CD4-positive, alpha-beta T cell treated with Interleukin-6 for 4 hours (primary cell): Measurements from ENCODE around the gene SMPD3.

Experiments
- DNase-seq: peaks from one replicate; pipeline ENCODE4 v3.0.0-alpha.2; 2020; ENCODE audit warnings: mixed read lengths

The SMPD3 gene

DNA sequence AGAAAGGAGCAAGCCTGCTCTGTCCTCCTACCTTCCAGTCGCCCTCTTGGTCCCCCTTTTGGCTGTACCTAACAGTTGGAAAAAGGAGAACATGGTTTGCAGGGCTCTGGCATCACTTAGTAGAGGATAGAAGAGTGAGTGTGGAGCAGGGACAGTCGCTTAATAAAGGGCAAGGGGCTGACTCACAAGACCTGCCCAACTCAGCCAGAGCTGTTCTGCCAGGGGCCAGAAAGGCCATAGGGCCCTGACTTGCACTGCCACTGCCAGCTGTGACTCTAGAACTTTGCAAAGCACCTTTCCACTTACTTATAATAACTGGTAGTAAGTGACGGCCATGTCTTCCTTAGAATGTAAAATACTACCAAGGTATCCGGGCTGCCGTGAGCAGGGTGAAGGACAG, 124.0 kb downstream of the SMPD3 start:
- no peak for DNase-seq

DNA sequence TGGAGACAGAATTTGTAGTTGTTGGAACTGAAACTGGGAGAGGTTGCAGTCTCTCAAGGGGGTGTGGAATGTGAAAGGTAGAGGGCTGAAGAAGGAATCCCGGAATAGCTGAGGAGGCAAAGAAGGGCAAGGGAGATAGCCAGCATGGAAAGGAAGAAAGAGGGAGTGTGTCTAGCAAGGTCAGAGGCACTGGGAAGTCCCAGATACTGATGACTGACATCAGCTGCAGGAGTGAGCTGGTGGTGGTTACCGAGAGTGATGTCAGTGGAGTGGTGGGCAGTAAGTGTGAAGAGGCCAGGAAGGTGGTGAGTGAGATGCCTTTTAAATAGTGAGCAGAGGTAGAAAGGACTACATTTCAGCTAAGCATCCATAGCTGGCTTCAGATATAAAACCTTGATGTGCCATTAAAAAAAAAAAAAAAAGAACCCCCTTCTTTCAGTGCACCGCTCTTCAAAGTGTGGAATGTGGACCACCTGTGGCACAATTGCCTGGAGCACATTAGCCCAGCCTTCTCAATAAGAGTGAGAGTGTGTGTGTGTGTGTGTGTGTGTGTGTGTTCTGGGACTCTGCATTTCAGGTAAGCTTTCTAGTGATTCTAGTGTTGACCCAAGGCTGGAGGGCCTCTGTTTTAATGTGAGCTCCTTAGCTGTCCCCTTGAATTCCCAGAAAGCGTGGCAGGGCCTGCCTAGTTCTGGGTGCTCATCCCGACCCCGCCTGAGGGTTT, 129.0 kb downstream of the SMPD3 start:
- no peak for DNase-seq

DNA sequence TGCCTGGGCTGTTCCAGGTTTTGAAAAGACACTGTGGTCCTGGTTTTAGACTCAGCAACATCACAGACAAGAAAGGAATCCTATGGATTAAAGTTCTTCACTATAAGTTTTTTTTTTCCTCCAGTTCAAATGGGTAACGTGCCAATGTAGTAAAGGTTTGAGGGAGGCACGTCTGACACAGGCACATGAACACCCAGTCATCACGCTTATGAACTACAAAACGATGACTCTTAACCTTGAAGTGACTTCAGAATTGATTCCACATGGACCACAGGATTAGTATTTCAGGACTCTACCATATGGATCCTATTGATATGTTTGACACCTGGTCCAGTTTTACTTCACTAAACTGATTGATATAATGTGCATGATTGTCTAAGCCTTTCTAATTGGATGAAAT, 135.2 kb downstream of the SMPD3 start:
- DNase-seq: no peak

DNA sequence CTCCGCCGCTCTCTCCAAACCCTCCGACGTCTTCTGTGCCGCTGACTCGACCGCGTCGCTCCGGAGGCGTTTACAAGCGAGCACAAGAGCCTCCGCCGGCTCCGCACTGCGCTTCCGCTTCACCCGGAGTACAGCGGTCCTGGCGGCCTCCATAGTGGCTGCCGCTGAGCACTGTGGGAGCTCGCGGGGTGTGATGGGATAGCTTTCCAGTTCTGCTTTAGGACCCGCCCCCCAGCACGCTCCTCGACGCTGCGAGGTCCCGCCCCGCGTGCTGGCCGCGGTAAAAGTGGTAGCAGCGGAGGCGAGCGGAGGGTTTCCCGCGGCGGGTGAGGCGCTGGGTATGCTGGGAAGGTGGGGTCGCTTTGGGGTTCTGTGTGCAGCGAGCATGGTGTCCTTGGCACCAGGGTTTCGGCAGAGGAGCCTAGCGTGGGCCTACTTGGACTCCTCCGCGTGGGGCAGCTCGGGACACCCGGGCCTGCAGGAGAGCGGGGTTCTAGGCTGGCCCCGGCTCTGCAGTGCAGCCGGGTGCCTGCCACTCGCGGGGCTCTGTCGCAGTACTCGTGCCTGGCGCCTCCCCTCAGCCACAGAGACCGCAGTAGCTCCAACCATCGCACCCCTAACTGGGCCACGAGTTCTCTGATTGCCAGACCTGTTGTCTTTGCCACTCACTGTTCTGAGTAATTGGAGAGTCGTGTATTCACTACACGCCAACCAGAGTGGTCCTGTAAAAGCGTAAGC, 137.4 kb downstream of the SMPD3 start, which contains the start of the genes PRMT7 and SLC7A6OS:
TSS of gene PRMT7 (plus strand) at position 246 of the 738 bp plus-strand sequence. CDS start 4,961 bp downstream, outside the sequence.
TSS of gene SLC7A6OS (minus strand) at position 173 of the 738 bp plus-strand sequence. CDS start at position 153, 20 bp downstream.
- DNase-seq: peak; percentile 95

DNA sequence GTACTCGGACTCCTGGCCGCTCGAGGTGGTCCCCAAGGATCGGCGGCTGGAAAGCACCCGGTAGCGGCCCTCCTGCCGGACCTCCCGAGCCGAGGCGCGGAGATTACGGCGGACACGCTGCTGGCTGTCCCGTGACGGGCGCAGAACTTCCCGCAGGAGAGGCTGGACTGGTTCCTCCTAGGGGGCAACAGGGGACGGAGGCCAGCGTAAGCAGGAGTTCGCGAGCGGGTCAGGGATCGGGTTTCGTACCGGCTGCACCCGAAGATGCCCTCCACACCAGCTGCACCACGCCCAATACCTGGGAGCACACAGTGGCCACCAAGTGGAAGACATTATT, 137.9 kb downstream of the SMPD3 start:
- no peak for DNase-seq

DNA sequence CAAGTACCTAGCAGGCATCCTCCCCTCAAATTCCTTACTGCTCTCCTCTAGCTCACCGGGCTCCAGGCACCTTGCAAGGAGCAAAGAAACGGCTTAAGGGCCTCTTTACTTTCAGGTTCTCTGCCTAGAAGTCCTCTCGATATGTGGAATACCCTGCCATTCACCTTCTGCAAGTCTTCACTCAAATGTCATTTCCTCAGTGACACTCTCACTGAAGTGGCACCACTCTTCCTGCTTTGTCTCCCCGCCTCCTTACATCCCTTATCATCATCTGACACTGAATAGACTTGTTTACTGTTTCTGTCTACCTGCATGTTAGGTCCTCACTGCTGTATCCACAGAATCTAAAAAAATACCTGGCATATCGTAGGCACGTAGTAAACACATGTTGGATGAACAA, 138.5 kb downstream of the SMPD3 start:
- DNase-seq: peak; percentile 27
